Mesendoderm (in vitro differentiated cells): Measurements from ENCODE around the gene NHP2.
"Not testable (repeated sequence)": the region's sequence is repeated elsewhere in the genome, so short reads cannot be mapped to it uniquely, and the experiment has no call there.

ENCODE experiments used
- DNase-seq: peaks from one replicate; pipeline ENCODE4 v3.0.0; 2013
- H2AK5ac ChIP-seq: 2 replicates; pipeline ENCODE4 v1.6.1; 2013; ENCODE audit warnings: low read length, inconsistent platforms
- H2BK120ac ChIP-seq: 2 replicates; pipeline ENCODE4 v1.6.1; 2013; ENCODE audit warnings: low read depth, mild to moderate bottlenecking, low read length, moderate library complexity, mixed read lengths
- H2BK15ac ChIP-seq: replicated peaks from 2 replicates; pipeline ENCODE4 v1.6.1; 2013; ENCODE audit warnings: low read depth, mild to moderate bottlenecking, moderate library complexity
- H2BK5ac ChIP-seq: 2 replicates; pipeline ENCODE4 v1.6.1; 2013; ENCODE audit warnings: low read length, inconsistent platforms
- H3K18ac ChIP-seq: 2 replicates; pipeline ENCODE4 v1.6.1; 2013; ENCODE audit warnings: mild to moderate bottlenecking, low read length, mixed read lengths
- H3K23ac ChIP-seq: one replicate; pipeline ENCODE4 v1.6.1; 2013; ENCODE audit warnings: low read length
- H3K27ac ChIP-seq: 2 replicates; pipeline ENCODE4 v1.5.1; 2013; ENCODE audit warnings: low read depth, mild to moderate bottlenecking, inconsistent platforms, low read length, moderate library complexity
- H3K27me3 ChIP-seq: 2 replicates; pipeline ENCODE4 v1.6.1; 2013; ENCODE audit warnings: low read length, control low read depth, mild to moderate bottlenecking, inconsistent platforms; ENCODE audit not compliant: insufficient read depth, poor library complexity
- H3K36me3 ChIP-seq: 2 replicates; pipeline ENCODE4 v1.6.1; 2013; ENCODE audit warnings: low read length, inconsistent platforms; ENCODE audit not compliant: control insufficient read depth, insufficient read depth
- H3K4ac ChIP-seq: one replicate; pipeline ENCODE4 v1.6.1; 2013; ENCODE audit warnings: low read depth, mild to moderate bottlenecking, low read length, moderate library complexity
- H3K4me1 ChIP-seq: 2 replicates; pipeline ENCODE4 v1.6.1; 2013; ENCODE audit warnings: low read depth, low read length, inconsistent platforms; ENCODE audit not compliant: control insufficient read depth
- H3K4me2 ChIP-seq: 2 replicates; pipeline ENCODE4 v1.6.1; 2013; ENCODE audit warnings: low read length
- H3K4me3 ChIP-seq: 2 replicates; pipeline ENCODE4 v1.5.1; 2013; ENCODE audit warnings: mild to moderate bottlenecking, low read length
- H3K56ac ChIP-seq: one replicate; pipeline ENCODE4 v1.6.1; 2013; ENCODE audit warnings: low read length
- H3K79me1 ChIP-seq: 2 replicates; pipeline ENCODE4 v1.6.1; 2013; ENCODE audit warnings: low read length, inconsistent platforms
- H3K79me2 ChIP-seq: 2 replicates; pipeline ENCODE4 v1.6.1; 2013; ENCODE audit warnings: mild to moderate bottlenecking, low read length; ENCODE audit not compliant: control insufficient read depth, insufficient read depth
- H3K9ac ChIP-seq: 2 replicates; pipeline ENCODE4 v1.6.1; 2013; ENCODE audit warnings: low read length, inconsistent platforms
- H4K5ac ChIP-seq: one replicate; pipeline ENCODE4 v1.6.1; 2013; ENCODE audit warnings: low read length
- H4K8ac ChIP-seq: one replicate; pipeline ENCODE4 v1.6.1; 2013; ENCODE audit warnings: low read depth, mild to moderate bottlenecking, control low read depth, low read length, moderate library complexity
- whole genome bisulfite sequencing: extraction: QIAGEN DNeasy Blood & Tissue Kit; methylation state at CpG from one replicate; pipeline ENCODE4 v1.1.7; 2013; ENCODE audit warnings: low lambda C conversion rate, missing lambda C conversion rate; ENCODE audit not compliant: insufficient coverage; ENCODE audit errors: extremely low coverage; 5-methylcytosine and 5-hydroxymethylcytosine counted together

Gene NHP2

GRCh38 chr5:178198706-178199105 lies 45.0 kb upstream of the NHP2 start:
- Histone ChIP-seq H3K18ac (no peak overlapping the region), H4K5ac (no peak overlapping the region), H3K27me3 (no peaks in the 10 kb centered on the region), H3K9ac (no peak overlapping the region), H3K36me3 (no peaks in the 10 kb centered on the region), H3K4me3 (no peak overlapping the region), H3K79me2 (no peaks in the 10 kb centered on the region), H3K56ac (no peak overlapping the region), H3K23ac (no peak overlapping the region), H4K8ac (no peak overlapping the region), H2AK5ac (no peak overlapping the region), H3K4me1 (no peaks in the 10 kb centered on the region), H2BK120ac (no peak overlapping the region), H3K27ac (no peak overlapping the region), H2BK15ac (no peak overlapping the region), H3K4me2 (no peak overlapping the region), H3K79me1 (no peaks in the 10 kb centered on the region), H2BK5ac (no peak overlapping the region), H3K4ac (no peak overlapping the region)
- DNase-seq: no peak
- no CpG with 5 or more reads among the region's 11 CpGs for WGBS

GRCh38 chr5:178198151-178198550 lies 44.5 kb upstream of the NHP2 start:
- not testable (repeated sequence) for H3K79me2 ChIP-seq

DNA sequence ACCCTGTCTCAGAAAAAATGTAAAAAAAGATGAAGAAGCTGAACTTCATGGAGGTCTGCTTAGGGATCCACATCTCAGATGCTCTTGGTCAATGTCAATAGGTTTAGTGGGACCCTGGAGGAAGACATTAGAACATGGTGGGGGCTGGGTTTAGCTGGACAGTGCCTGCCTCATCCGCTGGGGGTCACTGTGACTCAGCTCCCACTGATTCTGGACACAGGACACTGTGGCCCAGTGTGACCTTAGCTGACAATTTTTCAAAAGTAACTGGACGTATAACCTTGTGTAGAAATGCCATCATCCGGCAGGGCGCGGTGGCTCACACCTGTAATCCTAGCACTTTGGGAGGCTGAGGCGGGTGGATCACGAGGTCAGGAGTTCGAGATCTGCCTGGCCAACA lies 43.3 kb upstream of the NHP2 start:
- Histone ChIP-seq H4K5ac (no peak overlapping the region), H3K79me1 (no peaks in the 10 kb centered on the region), H3K79me2 (no peaks in the 10 kb centered on the region), H3K27ac (no peak overlapping the region), H2BK120ac (no peak overlapping the region), H3K56ac (no peak overlapping the region), H2BK15ac (no peak overlapping the region), H3K4ac (no peak overlapping the region), H3K4me3 (no peak overlapping the region), H3K9ac (no peak overlapping the region), H3K23ac (no peak overlapping the region), H3K18ac (no peak overlapping the region), H3K4me2 (no peak overlapping the region), H3K27me3 (no peaks in the 10 kb centered on the region), H2BK5ac (no peak overlapping the region), H3K4me1 (no peaks in the 10 kb centered on the region), H4K8ac (no peak overlapping the region), H2AK5ac (no peak overlapping the region), H3K36me3 (no peaks in the 10 kb centered on the region)
- DNase-seq: no peak
- WGBS: no CpG with 5 or more reads among the region's 8 CpGs

More at GRCh38 chr5:178198151-178198550, 44.5 kb upstream of the NHP2 start:
- H2BK5ac ChIP-seq, H4K8ac ChIP-seq, H3K23ac ChIP-seq, H2BK120ac ChIP-seq, H3K79me1 ChIP-seq, H4K5ac ChIP-seq, H3K27me3 ChIP-seq, H3K4me2 ChIP-seq, H3K56ac ChIP-seq, H2AK5ac ChIP-seq, H3K9ac ChIP-seq, H3K27ac ChIP-seq, H3K4me1 ChIP-seq, DNase-seq, H3K18ac ChIP-seq, H3K36me3 ChIP-seq, H2BK15ac ChIP-seq, H3K4me3 ChIP-seq, H3K4ac ChIP-seq: not testable (repeated sequence)
- no CpG with 5 or more reads among the region's 11 CpGs for WGBS

GRCh38 chr5:178196281-178196812 lies 42.7 kb upstream of the NHP2 start:
- Histone ChIP-seq H3K9ac (no peak overlapping the region), H3K79me2 (no peaks in the 10 kb centered on the region), H4K5ac (no peak overlapping the region), H3K18ac (no peak overlapping the region), H3K23ac (no peak overlapping the region), H2BK120ac (no peak overlapping the region), H3K56ac (no peak overlapping the region), H2BK5ac (no peak overlapping the region), H2AK5ac (no peak overlapping the region), H4K8ac (no peak overlapping the region), H3K27ac (no peak overlapping the region), H3K79me1 (no peaks in the 10 kb centered on the region), H3K4ac (no peak overlapping the region), H3K36me3 (no peaks in the 10 kb centered on the region), H3K4me3 (no peak overlapping the region), H3K4me1 (no peaks in the 10 kb centered on the region), H2BK15ac (no peak overlapping the region), H3K4me2 (no peak overlapping the region), H3K27me3 (no peaks in the 10 kb centered on the region)
- no peak for DNase-seq
- no CpG with 5 or more reads among the region's 7 CpGs for WGBS

DNA sequence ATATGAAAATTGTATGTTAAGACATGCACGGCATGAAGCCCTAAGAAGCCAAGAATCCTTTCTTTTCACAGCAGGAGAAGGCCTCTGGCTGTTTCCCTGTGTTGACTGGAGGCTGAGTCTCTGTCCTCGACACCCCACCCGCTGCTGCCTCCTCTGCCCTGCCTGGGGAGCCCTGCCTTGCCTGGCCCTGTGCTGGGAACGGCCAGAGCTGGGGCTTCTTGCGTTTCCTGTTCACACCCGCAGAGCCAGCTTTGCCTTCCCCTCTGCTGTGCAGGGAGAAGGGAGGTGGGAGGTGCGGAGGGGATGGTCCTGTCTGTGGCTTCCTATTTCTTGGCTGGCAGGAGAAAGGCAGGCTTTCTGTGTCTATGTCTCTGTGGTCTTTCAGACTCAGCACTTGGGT lies 40.3 kb upstream of the NHP2 start:
- H3K36me3 ChIP-seq: no peaks in the 10 kb centered on the region
- no peak overlapping the region for H3K23ac ChIP-seq
- no peak for DNase-seq
- no peaks in the 10 kb centered on the region for H3K79me1 ChIP-seq
- no peak overlapping the region for H2BK120ac ChIP-seq
- H3K9ac ChIP-seq: no peak overlapping the region
- H2AK5ac ChIP-seq: no peak overlapping the region
- H2BK15ac ChIP-seq: no peak overlapping the region
- no peaks in the 10 kb centered on the region for H3K79me2 ChIP-seq
- H3K4me2 ChIP-seq: no peak overlapping the region
- no peak overlapping the region for H4K8ac ChIP-seq
- H3K27ac ChIP-seq: no peak overlapping the region
- H3K4me1 ChIP-seq: no peaks in the 10 kb centered on the region
- H3K4me3 ChIP-seq: no peak overlapping the region
- no CpG with 5 or more reads among the region's 7 CpGs for WGBS
- no peak overlapping the region for H3K4ac ChIP-seq
- no peak overlapping the region for H2BK5ac ChIP-seq
- no peaks in the 10 kb centered on the region for H3K27me3 ChIP-seq
- H3K18ac ChIP-seq: no peak overlapping the region
- H3K56ac ChIP-seq: no peak overlapping the region
- no peak overlapping the region for H4K5ac ChIP-seq

GRCh38 chr5:178193251-178193809 lies 39.6 kb upstream of the NHP2 start:
- no peaks in the 10 kb centered on the region for H3K4me1 ChIP-seq
- H3K56ac ChIP-seq: peak overlapping the region; percentile 27
- no CpG with 5 or more reads among the region's 8 CpGs for WGBS
- H3K36me3 ChIP-seq: no peaks in the 10 kb centered on the region
- H3K4me2 ChIP-seq: no peak overlapping the region
- no peaks in the 10 kb centered on the region for H3K79me2 ChIP-seq
- no peak for DNase-seq
- no peak overlapping the region for H2BK5ac ChIP-seq
- no peak overlapping the region for H4K5ac ChIP-seq
- H3K27me3 ChIP-seq: no peaks in the 10 kb centered on the region
- H3K18ac ChIP-seq: no peak overlapping the region
- no peak overlapping the region for H2BK120ac ChIP-seq
- no peak overlapping the region for H4K8ac ChIP-seq
- no peak overlapping the region for H2BK15ac ChIP-seq
- H3K4ac ChIP-seq: no peak overlapping the region
- no peak overlapping the region for H3K9ac ChIP-seq
- H3K4me3 ChIP-seq: no peak overlapping the region
- no peaks in the 10 kb centered on the region for H3K79me1 ChIP-seq
- no peak overlapping the region for H3K23ac ChIP-seq
- H3K27ac ChIP-seq: no peak overlapping the region
- no peak overlapping the region for H2AK5ac ChIP-seq
